NT2/D1 (cell line): Measurements from ENCODE around the gene ZNF627.

ENCODE experiments used
- SUZ12 ChIP-seq: IDR thresholded peaks from 2 replicates; pipeline ENCODE4 v1.6.1; 2011; ENCODE audit not compliant: insufficient read length, insufficient read depth; ENCODE audit errors: extremely low read depth
- YY1 ChIP-seq: IDR thresholded peaks from 2 replicates; pipeline ENCODE4 v1.6.1; 2011; ENCODE audit not compliant: insufficient read length, insufficient read depth

DNA sequence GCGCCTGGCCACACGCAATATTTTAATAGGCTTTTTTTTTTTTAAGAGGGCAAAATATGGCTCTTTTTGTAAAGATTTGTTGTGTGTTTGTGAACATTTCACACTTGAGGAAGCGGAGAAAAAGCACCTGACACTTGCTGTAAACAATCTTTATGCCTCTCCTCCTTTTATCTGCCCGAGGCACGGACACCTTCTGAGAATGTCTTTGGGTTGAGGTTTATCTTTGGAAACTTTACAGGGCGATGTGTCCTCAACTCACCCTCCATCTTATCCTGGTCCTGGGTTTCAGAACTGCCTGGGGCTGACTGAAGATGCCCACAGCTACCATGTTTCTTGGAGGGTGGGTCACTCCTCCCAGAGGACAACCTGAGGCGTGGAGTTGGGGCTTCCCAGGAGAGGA is 44.0 kb downstream of the ZNF627 start:
- TF ChIP-seq SUZ12 = no peak
- TF ChIP-seq YY1 = no peak
